Left renal pelvis (tissue), 4 donors: Measurements from ENCODE around the gene CAMK1. TPM values are rescaled to one million over a fixed set of nuclear protein-coding genes. Genes with fewer than 3 reads are reported as not detected.
"Not testable (repeated sequence)": the region's sequence is repeated elsewhere in the genome, so short reads cannot be mapped to it uniquely, and the experiment has no call there.

ENCODE experiments used
- DNase-seq, 4 donors: peaks; one replicate each; pipeline ENCODE4 v3.0.0-alpha.2; 2013; ENCODE audit warnings: low read depth in 4 of 4, low spot score in 3 of 4
- polyA plus RNA-seq, 4 donors: library from polyadenylated mRNA; unstranded; fragments of 120-200 nt; gene quantifications; one replicate each; pipeline ENCODE4 v1.2.1, GENCODE V29; 2013; ENCODE audit not compliant: insufficient read length in 4 of 4

Gene CAMK1
- polyA plus RNA-seq, 4 donors: 17.0 to 41.1 (median 21.1) TPM

- no peak for DNase-seq
Observed at GRCh38 chr3:9778143-9779074, 8.7 kb upstream of the CAMK1 start.

- no peak for DNase-seq
Observed at GRCh38 chr3:9777694-9778021, 7.9 kb upstream of the CAMK1 start.

- no peak for DNase-seq
Observed at GRCh38 chr3:9776896-9777693, 7.3 kb upstream of the CAMK1 start.

DNA sequence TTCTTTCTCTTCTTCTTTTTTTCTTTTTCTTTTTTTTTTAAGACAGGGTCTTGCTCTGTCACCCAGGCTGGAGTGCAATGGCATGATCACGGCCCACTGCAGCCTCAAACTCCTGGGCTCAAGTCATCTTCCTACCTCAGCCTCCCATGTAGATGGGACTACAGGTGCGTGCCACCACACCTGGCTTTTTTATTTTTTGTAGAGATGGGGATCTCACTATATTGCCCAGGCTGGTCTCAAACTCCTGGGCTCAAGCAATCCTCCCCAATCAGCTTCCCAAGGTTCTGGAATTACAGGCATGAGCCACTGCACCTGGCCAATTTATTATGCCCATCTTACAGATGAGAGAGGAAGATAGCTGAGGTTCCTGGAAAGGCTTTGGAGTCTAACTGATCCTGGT is 1.3 kb upstream of the CAMK1 start:
- not testable (repeated sequence) for DNase-seq

- DNase-seq: peak in 1 of 4 donors; percentile 47
Observed at GRCh38 chr3:9770276-9770812, 597 bp upstream of the CAMK1 start.

DNA sequence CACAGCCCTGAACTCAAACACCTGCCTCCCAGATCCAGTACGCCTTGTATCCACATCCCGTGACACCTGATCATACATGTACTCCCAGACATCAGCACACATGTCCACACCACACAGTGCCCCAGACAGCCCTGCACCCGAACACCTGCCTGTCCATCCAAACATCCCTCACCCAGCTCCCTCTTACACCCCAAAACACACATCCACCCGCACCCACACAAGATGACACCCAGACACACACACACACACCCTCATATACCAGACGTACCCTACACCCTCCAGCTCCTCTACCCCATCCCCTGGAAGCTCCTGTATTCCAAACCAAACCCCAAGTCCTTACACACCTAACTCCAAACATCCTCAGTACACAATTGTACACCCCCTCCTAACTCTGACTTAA is 735 bp downstream of the CAMK1 start:
- no peak for DNase-seq

DNA sequence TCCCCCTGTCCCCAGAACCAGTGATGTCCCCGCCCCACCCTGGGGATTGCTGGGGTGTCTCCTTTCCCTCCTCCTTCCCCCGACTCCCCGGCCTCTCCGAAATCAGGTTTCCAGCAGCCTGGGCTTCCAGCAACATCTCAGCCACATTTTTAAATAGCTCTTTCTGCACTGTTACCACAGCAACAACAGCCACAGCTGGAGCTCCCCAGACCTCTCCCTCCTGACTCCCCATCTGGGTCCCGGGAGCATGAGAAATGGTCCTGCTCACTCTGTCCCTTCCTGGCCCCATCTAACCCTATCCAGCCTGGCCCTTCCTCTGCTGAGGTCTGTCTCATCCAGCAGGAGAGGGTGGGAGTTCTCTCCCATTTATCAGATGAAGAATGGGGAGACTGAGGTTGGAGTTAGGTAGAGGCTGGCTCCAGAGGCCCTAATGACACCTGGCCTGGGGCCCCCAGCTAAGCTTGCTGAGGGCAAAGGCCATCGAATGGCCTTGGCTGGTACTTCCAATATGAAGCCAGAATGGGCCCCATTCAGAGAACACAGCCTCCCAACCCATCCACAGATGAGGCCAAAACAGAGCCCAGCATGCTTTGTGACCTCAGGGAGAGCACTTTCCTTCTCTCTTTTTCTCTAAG is 1.5 kb downstream of the CAMK1 start:
- no peak for DNase-seq

DNA sequence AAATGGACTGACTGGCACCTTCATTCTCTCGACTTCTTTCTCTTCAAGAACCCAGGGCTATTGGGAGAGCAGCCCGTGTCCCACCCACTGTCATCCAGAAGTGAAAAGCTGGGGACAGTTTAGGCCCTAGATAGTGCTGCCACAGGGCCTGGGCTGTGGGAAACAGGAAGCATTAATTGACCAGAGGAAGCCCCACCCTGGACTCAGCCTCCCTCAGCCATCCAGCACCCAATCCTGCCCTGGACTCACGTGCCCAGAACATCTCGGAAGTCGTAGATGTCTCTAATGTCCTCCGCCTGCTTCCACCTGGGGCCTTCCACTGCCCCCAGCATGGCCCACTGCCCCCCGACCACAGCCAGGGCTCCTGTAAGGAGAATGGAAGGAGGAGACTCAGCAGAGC is 2.3 kb downstream of the CAMK1 start:
- no peak for DNase-seq

GRCh38 chr3:9765865-9766264 is 3.9 kb downstream of the CAMK1 start:
- no peak for DNase-seq

- no peak for DNase-seq
Observed at GRCh38 chr3:9762871-9763270, 6.9 kb downstream of the CAMK1 start.

- no peak for DNase-seq
Observed at GRCh38 chr3:9761919-9762318, 7.8 kb downstream of the CAMK1 start.

DNA sequence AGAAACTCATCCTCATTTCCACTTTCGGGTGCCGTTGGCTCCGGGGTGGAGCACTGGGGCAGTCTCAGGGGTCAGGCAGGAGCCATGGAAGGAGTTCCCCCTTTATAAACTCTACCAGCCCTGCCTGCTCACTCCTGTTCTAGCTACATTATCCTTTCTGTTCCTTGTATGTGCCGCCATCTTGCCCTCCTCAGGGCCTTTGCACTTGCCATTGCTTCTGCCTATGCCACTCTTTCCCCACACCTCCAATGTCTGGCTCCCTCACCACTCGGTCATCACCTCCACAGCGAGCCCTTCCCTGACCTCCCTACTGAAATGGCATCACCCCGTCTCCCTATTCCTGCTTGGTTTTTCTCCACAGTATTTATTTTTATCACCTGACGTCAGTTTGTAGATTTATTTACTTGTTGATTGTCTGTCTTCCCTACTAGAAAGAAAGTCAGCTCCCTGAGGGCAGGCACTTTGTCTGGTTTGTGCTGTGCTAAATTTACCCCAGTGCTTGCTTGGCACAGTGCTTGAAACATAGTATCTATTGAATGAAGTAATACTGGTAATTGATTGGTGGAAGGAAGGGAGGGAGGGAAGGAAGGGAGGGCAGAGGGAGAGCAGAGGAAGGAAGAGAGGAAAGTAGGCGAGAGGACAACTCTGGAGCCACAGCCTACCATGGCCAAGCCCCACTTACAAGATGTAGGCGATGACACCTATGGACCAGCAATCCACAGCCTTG is 8.8 kb downstream of the CAMK1 start:
- no peak for DNase-seq

- no peak for DNase-seq
Observed at GRCh38 chr3:9757427-9757826, 12.3 kb downstream of the CAMK1 start.

DNA sequence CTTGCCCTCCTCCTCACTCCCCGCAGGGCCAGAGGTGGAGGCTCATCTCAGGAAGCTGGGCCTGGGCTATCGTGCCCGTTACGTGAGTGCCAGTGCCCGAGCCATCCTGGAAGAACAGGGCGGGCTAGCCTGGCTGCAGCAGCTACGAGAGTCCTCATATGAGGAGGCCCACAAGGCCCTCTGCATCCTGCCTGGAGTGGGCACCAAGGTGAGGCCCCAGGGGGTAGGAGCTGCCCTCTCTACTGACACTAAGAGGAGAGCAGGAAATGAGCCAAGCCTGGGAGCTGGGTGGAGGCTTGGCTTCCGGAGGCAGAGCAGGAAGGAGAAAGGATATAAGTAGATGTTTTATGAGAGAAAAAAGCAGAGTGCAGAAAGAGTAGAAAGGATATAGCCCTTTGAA is 15.1 kb downstream of the CAMK1 start:
- DNase-seq: no peak

DNA sequence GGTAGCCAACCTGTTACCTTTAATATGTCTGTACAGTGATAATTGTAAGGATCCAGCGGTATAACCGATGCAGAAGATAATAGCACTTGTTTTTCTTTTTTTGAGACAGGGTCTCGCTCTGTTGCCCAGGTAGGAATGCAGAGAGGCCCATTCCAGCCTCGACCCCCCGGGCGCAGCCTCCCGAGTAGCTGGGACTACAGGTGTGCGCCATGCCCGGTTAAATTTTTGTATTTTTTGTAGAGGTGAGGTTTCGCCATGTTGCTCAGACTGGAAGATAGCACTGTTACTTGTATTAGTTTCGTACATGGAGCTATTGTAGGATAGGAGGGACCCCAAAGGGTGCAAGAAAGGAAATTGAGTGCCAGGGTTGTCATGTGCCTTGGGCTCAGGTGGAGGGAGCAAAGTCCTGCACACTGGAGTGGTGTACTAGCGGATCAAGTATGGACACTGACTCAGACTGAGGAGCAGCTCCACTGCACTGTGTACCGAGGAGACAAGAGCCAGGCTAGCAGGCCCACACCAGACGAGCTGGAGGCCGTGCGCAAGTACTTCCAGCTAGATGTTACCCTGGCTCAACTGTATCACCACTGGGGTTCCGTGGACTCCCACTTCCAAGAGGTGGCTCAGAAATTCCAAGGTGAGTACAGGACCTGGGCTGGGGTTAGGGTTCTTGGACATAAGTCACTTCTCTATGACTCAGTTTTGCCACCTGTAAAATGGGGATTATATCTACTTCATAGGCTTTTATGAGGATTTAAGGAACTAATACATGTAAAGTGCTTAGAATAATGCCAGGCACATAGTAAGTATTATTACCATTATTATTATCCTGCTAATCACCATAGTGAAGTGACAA is 19.0 kb downstream of the CAMK1 start:
- DNase-seq: no peak

GRCh38 chr3:9749645-9750555 is 19.8 kb downstream of the CAMK1 start, which contains the start of gene OGG1:
OGG1 (plus strand) TSS chr3:9749952; CDS start chr3:9750287, 335 bp downstream.
- DNase-seq: peak; percentile 93 to 97 (median 95)

DNA sequence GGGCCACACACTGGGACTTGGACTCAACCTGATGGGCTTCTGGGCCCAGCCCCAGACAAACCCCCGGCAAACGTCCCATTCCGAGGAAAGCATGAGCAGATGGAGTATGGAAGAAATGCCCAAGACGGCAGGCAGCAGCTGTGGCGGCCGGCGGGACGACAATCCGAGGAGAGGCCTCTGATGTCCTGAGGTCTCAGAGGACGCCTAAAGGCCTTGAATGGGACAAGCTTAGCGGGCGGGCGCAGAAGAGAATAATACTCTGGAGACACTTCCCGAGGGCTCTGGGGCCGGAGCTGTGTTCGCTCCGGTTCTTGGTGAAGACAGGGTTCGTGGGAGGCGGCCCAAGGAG is 20.5 kb downstream of the CAMK1 start:
- no peak for DNase-seq

GRCh38 chr3:9748031-9748430 is 21.7 kb downstream of the CAMK1 start:
- no peak for DNase-seq
